Measurements from ENCODE around the gene RAPGEF3. TPM values are rescaled to one million over a fixed set of nuclear protein-coding genes. Genes with fewer than 3 reads are reported as not detected.

RAPGEF3 gene
- total and polyA plus RNA-seq, 3 experiments from 2014 or later: 0.15 to 1.1 (median 0.95) TPM

DNA sequence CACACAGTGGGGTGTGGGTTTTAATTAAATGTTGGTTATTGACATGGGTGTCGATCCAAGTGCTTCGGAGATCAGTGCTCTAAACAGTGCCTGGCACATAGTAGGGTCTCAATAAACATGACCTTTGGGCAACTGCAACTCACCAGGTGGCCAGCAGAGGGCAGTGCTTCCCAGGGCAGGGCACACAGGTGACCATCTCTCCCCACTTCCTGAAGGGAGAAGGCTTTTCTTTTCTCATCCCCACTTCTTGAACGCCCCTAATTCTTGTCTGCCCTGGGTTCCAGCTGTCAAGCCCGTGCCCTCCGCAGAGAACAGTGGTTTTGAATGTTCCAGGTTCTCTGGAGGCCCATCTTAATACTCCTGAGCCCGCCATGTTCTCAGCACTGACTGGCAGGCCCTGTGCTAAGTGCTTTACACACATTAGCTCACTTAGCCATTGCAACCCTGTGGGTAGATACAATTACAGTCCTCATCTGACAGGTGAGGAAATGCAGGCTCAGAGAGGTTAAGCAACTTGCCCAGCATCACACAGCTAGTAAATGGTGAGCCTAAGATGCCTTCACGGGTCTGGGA is 16.3 kb downstream of the RAPGEF3 start:
- peak overlapping the region in 1 of 8 donors; percentile 29 for H3K27ac Mint-ChIP-seq
- no peaks in the 10 kb centered on the region for H3K36me3 ChIP-seq (ENCODE audit: insufficient read depth, low read length)

GRCh38 chr12:47741340-47741703 is 17.4 kb downstream of the RAPGEF3 start:
- Mint-ChIP-seq H3K9me3 (no peaks in the 10 kb centered on the region), H3K27me3 (peaks cover 5 to 18% of the 10 kb centered on the region in 2 donors), H3K4me3 (peak overlapping the region in 5 of 7 donors; percentile 9 to 40 (median 12)), H3K36me3 (no peaks in the 10 kb centered on the region), H3K27ac (peak overlapping the region in 6 of 8 donors; percentile 4 to 83 (median 38)), H3K4me1 (peaks cover 19 to 37% (median 26%) of the 10 kb centered on the region in 3 donors)
- Histone ChIP-seq H3K4me1 (ENCODE audit: insufficient read depth, low read length) (peaks cover 21% of the 10 kb centered on the region), H3K36me3 (ENCODE audit: insufficient read depth, low read length) (no peaks in the 10 kb centered on the region), H3K27ac (ENCODE audit: low read depth, low read length) (no peak overlapping the region), H3K4me3 (ENCODE audit: low read length) (no peak overlapping the region), H3K27me3 (ENCODE audit: insufficient read depth, low read length, poor library complexity, severe bottlenecking) (no peaks in the 10 kb centered on the region), H3K9me3 (ENCODE audit: low read length) (no peaks in the 10 kb centered on the region)
- ChIA-PET CTCF (interaction anchor here (1.3 to 9.6 kb wide), 15 partner anchors 11 to 222 kb away, joined by 3 to 414 read pairs (median 10); partner anchors contain the start of genes ENDOU, HDAC7, RAPGEF3 and RPAP3), POLR2A (interaction anchor here (1.7 kb wide), 1 partner anchor 25 kb away, joined by 7 read pairs; no protein-coding TSS in a partner anchor)
- peak; percentile 50 to 87 (median 76) for DNase-seq

More for the DNA sequence above, 16.3 kb downstream of the RAPGEF3 start:
- Mint-ChIP-seq H3K9me3 (no peaks in the 10 kb centered on the region), H3K27me3 (peaks cover 5 to 23% of the 10 kb centered on the region in 2 donors), H3K36me3 (no peaks in the 10 kb centered on the region), H3K4me1 (peaks cover 19 to 37% (median 25%) of the 10 kb centered on the region in 3 donors), H3K4me3 (peak overlapping the region in 2 of 7 donors; percentile 3 to 13)
- peak; percentile 49 to 82 (median 61) for DNase-seq
- Histone ChIP-seq H3K27me3 (ENCODE audit: insufficient read depth, low read length, poor library complexity, severe bottlenecking) (no peaks in the 10 kb centered on the region), H3K4me1 (ENCODE audit: insufficient read depth, low read length) (peaks cover 21% of the 10 kb centered on the region), H3K4me3 (ENCODE audit: low read length) (no peak overlapping the region), H3K9me3 (ENCODE audit: low read length) (no peaks in the 10 kb centered on the region), H3K27ac (ENCODE audit: low read depth, low read length) (no peak overlapping the region)
- CTCF ChIA-PET: interaction anchor here (1.0 to 9.6 kb wide), 21 partner anchors 10 to 260 kb away, joined by 3 to 414 read pairs (median 6); partner anchors contain the start of genes ENDOU, HDAC7, RAPGEF3 and RPAP3
- POLR2A ChIA-PET: interaction anchor here (0.9 to 1.7 kb wide), 2 partner anchors 16 to 24 kb away, joined by 3 to 7 read pairs; partner anchors contain the start of gene RAPGEF3

- Mint-ChIP-seq H3K36me3 (no peaks in the 10 kb centered on the region), H3K4me1 (peaks cover 19 to 37% (median 26%) of the 10 kb centered on the region in 3 donors), H3K27ac (peak overlapping the region in 5 of 8 donors; percentile 4 to 83 (median 34)), H3K9me3 (no peaks in the 10 kb centered on the region), H3K27me3 (peaks cover 5 to 16% of the 10 kb centered on the region in 2 donors), H3K4me3 (peak overlapping the region in 4 of 7 donors; percentile 12 to 61 (median 26))
- no peaks in the 10 kb centered on the region for H3K27me3 ChIP-seq (ENCODE audit: insufficient read depth, low read length, poor library complexity, severe bottlenecking)
- no peaks in the 10 kb centered on the region for H3K9me3 ChIP-seq (ENCODE audit: low read length)
- no peak overlapping the region for H3K27ac ChIP-seq (ENCODE audit: low read depth, low read length)
- DNase-seq: no peak
- peaks cover 21% of the 10 kb centered on the region for H3K4me1 ChIP-seq (ENCODE audit: insufficient read depth, low read length)
- H3K4me3 ChIP-seq (ENCODE audit: low read length): no peak overlapping the region
- no peaks in the 10 kb centered on the region for H3K36me3 ChIP-seq (ENCODE audit: insufficient read depth, low read length)
- CTCF ChIA-PET: interaction anchor here (1.3 to 9.6 kb wide), 11 partner anchors 13 to 223 kb away, joined by 4 to 414 read pairs (median 34); partner anchors contain the start of genes ENDOU, HDAC7, RAPGEF3 and RPAP3
- POLR2A ChIA-PET: interaction anchor here (1.7 kb wide), 1 partner anchor 26 kb away, joined by 7 read pairs; no protein-coding TSS in a partner anchor
Observed at GRCh38 chr12:47740606-47741339, 17.9 kb downstream of the RAPGEF3 start.

GRCh38 chr12:47739979-47740378 is 18.7 kb downstream of the RAPGEF3 start:
- no peaks in the 10 kb centered on the region for H3K27me3 ChIP-seq (ENCODE audit: insufficient read depth, low read length, poor library complexity, severe bottlenecking)
- H3K9me3 ChIP-seq (ENCODE audit: low read length): no peaks in the 10 kb centered on the region
- Mint-ChIP-seq H3K27me3 (peaks cover 5 to 11% of the 10 kb centered on the region in 2 donors), H3K4me3 (no peak overlapping the region), H3K9me3 (no peaks in the 10 kb centered on the region), H3K4me1 (peaks cover 19 to 37% (median 26%) of the 10 kb centered on the region in 3 donors), H3K36me3 (no peaks in the 10 kb centered on the region), H3K27ac (peak overlapping the region in 1 of 8 donors; percentile 33)
- no peak overlapping the region for H3K4me3 ChIP-seq (ENCODE audit: low read length)
- no peak for DNase-seq
- no peaks in the 10 kb centered on the region for H3K36me3 ChIP-seq (ENCODE audit: insufficient read depth, low read length)
- ChIA-PET CTCF (interaction anchor here (1.8 to 9.6 kb wide), 7 partner anchors 12 to 97 kb away, joined by 5 to 414 read pairs (median 130); partner anchors contain the start of genes ENDOU, RAPGEF3 and SLC48A1), POLR2A (no interaction called here)
- no peak overlapping the region for H3K27ac ChIP-seq (ENCODE audit: low read depth, low read length)
- peaks cover 21% of the 10 kb centered on the region for H3K4me1 ChIP-seq (ENCODE audit: insufficient read depth, low read length)

DNA sequence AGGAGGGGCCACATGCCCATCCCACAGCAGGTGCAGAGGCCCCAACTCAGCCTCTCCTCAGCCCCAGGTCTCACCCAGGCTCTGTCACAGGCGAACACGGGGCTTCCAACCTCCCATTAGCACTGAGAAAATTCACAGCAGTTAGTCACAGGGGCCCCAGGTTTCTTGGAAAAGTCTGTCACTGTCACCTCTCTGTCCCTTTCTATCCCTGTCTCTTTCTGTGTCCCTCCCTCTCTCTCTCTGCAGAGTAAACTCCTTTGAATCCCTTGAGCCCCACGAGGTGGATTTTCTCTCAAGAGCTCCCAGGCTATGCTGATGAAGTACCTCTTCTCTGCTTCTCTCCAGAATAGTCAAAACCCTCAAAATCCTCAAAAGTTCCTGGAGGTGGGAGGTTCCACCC is 19.4 kb downstream of the RAPGEF3 start:
- H3K9me3 ChIP-seq (ENCODE audit: low read length): no peaks in the 10 kb centered on the region
- H3K36me3 ChIP-seq (ENCODE audit: insufficient read depth, low read length): no peaks in the 10 kb centered on the region
- H3K27ac Mint-ChIP-seq: peak overlapping the region in 2 of 8 donors; percentile 4 to 41
- H3K27me3 Mint-ChIP-seq: peaks cover 5 to 7% of the 10 kb centered on the region in 2 donors
- ChIA-PET POLR2A (no interaction called here), CTCF (interaction anchor here (6.2 to 9.6 kb wide), 4 partner anchors 11 to 97 kb away, joined by 82 to 414 read pairs (median 176); partner anchors contain the start of genes ENDOU and SLC48A1)
- H3K27me3 ChIP-seq (ENCODE audit: insufficient read depth, low read length, poor library complexity, severe bottlenecking): no peaks in the 10 kb centered on the region
- no peak overlapping the region for H3K4me3 ChIP-seq (ENCODE audit: low read length)
- no peaks in the 10 kb centered on the region for H3K9me3 Mint-ChIP-seq
- DNase-seq: no peak
- peaks cover 19 to 37% (median 26%) of the 10 kb centered on the region in 3 donors for H3K4me1 Mint-ChIP-seq
- peaks cover 21% of the 10 kb centered on the region for H3K4me1 ChIP-seq (ENCODE audit: insufficient read depth, low read length)
- no peaks in the 10 kb centered on the region for H3K36me3 Mint-ChIP-seq
- H3K27ac ChIP-seq (ENCODE audit: low read depth, low read length): no peak overlapping the region
- no peak overlapping the region for H3K4me3 Mint-ChIP-seq

DNA sequence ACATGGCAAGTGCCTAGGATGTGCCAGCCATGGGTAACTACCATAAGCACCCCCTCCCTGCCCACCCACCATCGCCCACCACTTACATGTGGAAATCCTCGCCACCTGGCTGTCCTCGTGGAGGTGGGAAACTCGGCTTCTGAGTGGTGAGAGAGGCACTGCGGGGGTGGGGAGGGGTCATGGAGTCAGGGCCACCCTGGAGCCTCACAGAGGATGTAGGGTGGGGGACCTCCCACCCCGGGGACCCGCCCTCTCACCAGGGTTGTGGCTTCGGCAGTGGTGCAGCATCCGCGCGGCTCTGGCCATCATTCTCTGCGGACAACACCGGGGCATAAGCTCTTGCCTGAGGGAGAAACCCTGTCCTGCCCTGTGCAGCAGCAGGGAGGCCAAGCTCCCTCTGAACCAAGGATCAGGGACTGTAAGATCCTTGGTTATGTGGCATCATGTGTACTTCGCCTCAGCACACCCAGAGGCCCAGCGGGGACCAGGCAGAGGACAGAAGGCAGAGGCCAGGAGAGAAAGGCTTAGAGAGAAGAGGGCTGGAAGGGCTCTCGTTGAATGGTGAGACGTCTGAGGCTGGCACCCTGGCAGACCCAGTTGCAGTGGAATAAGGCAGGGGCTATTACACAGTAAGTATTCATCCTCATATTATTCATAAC is 20.6 kb downstream of the RAPGEF3 start:
- CTCF ChIA-PET: interaction anchor here (1.6 to 1.7 kb wide), 2 partner anchors 22 to 29 kb away, joined by 5 to 7 read pairs; no protein-coding TSS in a partner anchor

GRCh38 chr12:47736877-47737676 is 21.6 kb downstream of the RAPGEF3 start:
- DNase-seq: no peak
- Mint-ChIP-seq H3K4me3 (no peak overlapping the region), H3K27ac (no peak overlapping the region), H3K36me3 (no peaks in the 10 kb centered on the region), H3K9me3 (no peaks in the 10 kb centered on the region), H3K27me3 (no peaks in the 10 kb centered on the region), H3K4me1 (peaks cover 14 to 26% (median 20%) of the 10 kb centered on the region in 3 donors)
- H3K4me3 ChIP-seq (ENCODE audit: low read length): no peak overlapping the region
- no peak overlapping the region for H3K27ac ChIP-seq (ENCODE audit: low read depth, low read length)
- H3K27me3 ChIP-seq (ENCODE audit: insufficient read depth, low read length, poor library complexity, severe bottlenecking): no peaks in the 10 kb centered on the region
- H3K9me3 ChIP-seq (ENCODE audit: low read length): no peaks in the 10 kb centered on the region
- CTCF ChIA-PET: interaction anchor here (1.2 to 1.7 kb wide), 3 partner anchors 21 to 105 kb away, joined by 3 to 7 read pairs (median 5); no protein-coding TSS in a partner anchor
- POLR2A ChIA-PET: no interaction called here
- H3K4me1 ChIP-seq (ENCODE audit: insufficient read depth, low read length): peaks cover 14% of the 10 kb centered on the region
- no peaks in the 10 kb centered on the region for H3K36me3 ChIP-seq (ENCODE audit: insufficient read depth, low read length)

More for the DNA sequence above, 20.6 kb downstream of the RAPGEF3 start:
- H3K4me3 ChIP-seq (ENCODE audit: low read length): no peak overlapping the region
- Mint-ChIP-seq H3K9me3 (no peaks in the 10 kb centered on the region), H3K4me3 (no peak overlapping the region), H3K4me1 (peaks cover 19 to 32% (median 26%) of the 10 kb centered on the region in 3 donors), H3K36me3 (no peaks in the 10 kb centered on the region), H3K27me3 (peaks cover 0 to under 1% of the 10 kb centered on the region in 2 donors), H3K27ac (peak overlapping the region in 1 of 8 donors; percentile 40)
- H3K36me3 ChIP-seq (ENCODE audit: insufficient read depth, low read length): no peaks in the 10 kb centered on the region
- no peak overlapping the region for H3K27ac ChIP-seq (ENCODE audit: low read depth, low read length)
- H3K9me3 ChIP-seq (ENCODE audit: low read length): no peaks in the 10 kb centered on the region
- H3K4me1 ChIP-seq (ENCODE audit: insufficient read depth, low read length): peaks cover 21% of the 10 kb centered on the region
- no peaks in the 10 kb centered on the region for H3K27me3 ChIP-seq (ENCODE audit: insufficient read depth, low read length, poor library complexity, severe bottlenecking)
- POLR2A ChIA-PET: no interaction called here
- no peak for DNase-seq

Measured in CD8-positive, alpha-beta memory T cell (primary cell).